ENCODE results near the gene MAN1A2. TPM values are rescaled to one million over a fixed set of nuclear protein-coding genes. Genes with fewer than 3 reads are reported as not detected.
"Not testable (repeated sequence)": the region's sequence is repeated elsewhere in the genome, so short reads cannot be mapped to it uniquely, and the experiment has no call there.

MAN1A2 gene
- total RNA-seq, 2 donors from 2014 or later: 43.8 to 63.6 TPM

GRCh38 chr1:117321680-117322609, 45.3 kb upstream of the MAN1A2 start:
- WGBS: 43% methylated on average over 5 of the region's 5 CpGs
- TF ChIP-seq, protein P1, sequence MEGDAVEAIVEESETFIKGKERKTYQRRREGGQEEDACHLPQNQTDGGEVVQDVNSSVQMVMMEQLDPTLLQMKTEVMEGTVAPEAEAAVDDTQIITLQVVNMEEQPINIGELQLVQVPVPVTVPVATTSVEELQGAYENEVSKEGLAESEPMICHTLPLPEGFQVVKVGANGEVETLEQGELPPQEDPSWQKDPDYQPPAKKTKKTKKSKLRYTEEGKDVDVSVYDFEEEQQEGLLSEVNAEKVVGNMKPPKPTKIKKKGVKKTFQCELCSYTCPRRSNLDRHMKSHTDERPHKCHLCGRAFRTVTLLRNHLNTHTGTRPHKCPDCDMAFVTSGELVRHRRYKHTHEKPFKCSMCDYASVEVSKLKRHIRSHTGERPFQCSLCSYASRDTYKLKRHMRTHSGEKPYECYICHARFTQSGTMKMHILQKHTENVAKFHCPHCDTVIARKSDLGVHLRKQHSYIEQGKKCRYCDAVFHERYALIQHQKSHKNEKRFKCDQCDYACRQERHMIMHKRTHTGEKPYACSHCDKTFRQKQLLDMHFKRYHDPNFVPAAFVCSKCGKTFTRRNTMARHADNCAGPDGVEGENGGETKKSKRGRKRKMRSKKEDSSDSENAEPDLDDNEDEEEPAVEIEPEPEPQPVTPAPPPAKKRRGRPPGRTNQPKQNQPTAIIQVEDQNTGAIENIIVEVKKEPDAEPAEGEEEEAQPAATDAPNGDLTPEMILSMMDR (IDR thresholded peaks at IDR 0.05): no peak
- TF ChIP-seq POLR2AphosphoS5 (IDR thresholded peaks at IDR 0.05): no peak
- TF ChIP-seq POLR2A (IDR thresholded peaks at IDR 0.05): no peak
- Histone ChIP-seq H3K36me3 (no peaks in the 10 kb centered on the region), H3K4me1 (replicated peaks) (no peaks in the 10 kb centered on the region), H3K4me3 (no peak overlapping the region), H3K27me3 (replicated peaks; ENCODE audit: insufficient read depth) (no peaks in the 10 kb centered on the region), H3K9me3 (no peaks in the 10 kb centered on the region), H3K27ac (no peak overlapping the region)
- no peak for DNase-seq (ENCODE audit: low spot score)
- intact Hi-C loops (cut with DNase I): no loop called here

DNA sequence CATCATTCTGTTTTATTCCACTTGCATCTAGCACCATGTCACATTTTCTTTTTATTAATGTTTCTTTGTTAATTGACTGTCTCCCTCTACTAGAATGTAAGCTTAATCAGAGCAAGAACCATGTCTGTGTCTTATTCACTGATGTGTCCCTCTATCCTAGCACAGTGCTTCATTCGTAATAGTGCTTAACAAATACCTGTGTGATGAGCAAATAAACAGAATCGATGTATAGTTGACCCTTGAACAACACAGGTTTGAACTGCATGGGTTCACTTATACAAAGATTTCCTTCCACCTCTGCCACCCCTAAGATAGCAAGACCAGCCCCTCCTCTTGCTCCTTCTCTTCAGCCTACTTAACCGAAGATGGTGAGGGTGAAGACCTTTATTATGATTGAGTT, 42.9 kb upstream of the MAN1A2 start:
- H3K27me3 ChIP-seq (replicated peaks; ENCODE audit: insufficient read depth): no peaks in the 10 kb centered on the region
- WGBS: 65% methylated on average over 3 of the region's 3 CpGs
- TF ChIP-seq, protein P1 (IDR thresholded peaks at IDR 0.05): no peak
- TF ChIP-seq POLR2AphosphoS5 (IDR thresholded peaks at IDR 0.05) (no peak), POLR2A (IDR thresholded peaks at IDR 0.05) (no peak)
- no peak overlapping the region for H3K27ac ChIP-seq
- DNase-seq (ENCODE audit: low spot score): no peak
- no peak overlapping the region for H3K4me3 ChIP-seq
- intact Hi-C loops (cut with DNase I): no loop called here
- H3K4me1 ChIP-seq (replicated peaks): no peaks in the 10 kb centered on the region
- no peaks in the 10 kb centered on the region for H3K9me3 ChIP-seq
- H3K36me3 ChIP-seq: no peaks in the 10 kb centered on the region

- not testable (repeated sequence) for H3K36me3 ChIP-seq
Measured at GRCh38 chr1:117326035-117326434, 41.2 kb upstream of the MAN1A2 start.

DNA sequence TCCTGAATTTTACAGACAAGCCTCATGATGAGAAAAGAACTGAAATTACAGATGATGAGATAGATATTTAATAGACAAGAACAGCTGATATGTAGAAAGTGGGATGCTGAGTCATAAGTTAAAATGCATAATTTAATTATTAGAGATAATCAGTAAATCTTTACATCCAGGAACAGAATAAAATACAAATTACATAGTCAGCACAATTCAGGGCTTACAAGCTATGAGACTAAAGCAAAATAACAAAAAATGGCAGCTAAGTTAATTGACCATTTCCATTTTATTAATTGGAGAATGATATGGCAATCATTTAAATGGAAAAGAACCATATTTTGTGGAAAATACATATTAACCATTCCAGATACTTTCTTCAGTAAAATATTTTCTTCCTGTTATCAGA, 40.2 kb upstream of the MAN1A2 start:
- H3K27ac ChIP-seq: no peak overlapping the region
- intact Hi-C loops (cut with DNase I): no loop called here
- no peaks in the 10 kb centered on the region for H3K27me3 ChIP-seq (replicated peaks; ENCODE audit: insufficient read depth)
- no peak overlapping the region for H3K4me3 ChIP-seq
- no peak for DNase-seq (ENCODE audit: low spot score)
- no peaks in the 10 kb centered on the region for H3K9me3 ChIP-seq
- no peaks in the 10 kb centered on the region for H3K4me1 ChIP-seq (replicated peaks)
- H3K36me3 ChIP-seq: no peaks in the 10 kb centered on the region
- no peak for TF ChIP-seq POLR2A (IDR thresholded peaks at IDR 0.05)
- TF ChIP-seq, protein P1 (IDR thresholded peaks at IDR 0.05): no peak
- TF ChIP-seq POLR2AphosphoS5 (IDR thresholded peaks at IDR 0.05): no peak

More at GRCh38 chr1:117326035-117326434, 41.2 kb upstream of the MAN1A2 start:
- H3K4me1 ChIP-seq (replicated peaks); H3K4me3 ChIP-seq; H3K27me3 ChIP-seq (replicated peaks; ENCODE audit: insufficient read depth); H3K27ac ChIP-seq; H3K9me3 ChIP-seq; intact Hi-C loops (cut with DNase I); DNase-seq (ENCODE audit: low spot score): not testable (repeated sequence)
- 90% methylated on average over 6 of the region's 6 CpGs for WGBS

DNA sequence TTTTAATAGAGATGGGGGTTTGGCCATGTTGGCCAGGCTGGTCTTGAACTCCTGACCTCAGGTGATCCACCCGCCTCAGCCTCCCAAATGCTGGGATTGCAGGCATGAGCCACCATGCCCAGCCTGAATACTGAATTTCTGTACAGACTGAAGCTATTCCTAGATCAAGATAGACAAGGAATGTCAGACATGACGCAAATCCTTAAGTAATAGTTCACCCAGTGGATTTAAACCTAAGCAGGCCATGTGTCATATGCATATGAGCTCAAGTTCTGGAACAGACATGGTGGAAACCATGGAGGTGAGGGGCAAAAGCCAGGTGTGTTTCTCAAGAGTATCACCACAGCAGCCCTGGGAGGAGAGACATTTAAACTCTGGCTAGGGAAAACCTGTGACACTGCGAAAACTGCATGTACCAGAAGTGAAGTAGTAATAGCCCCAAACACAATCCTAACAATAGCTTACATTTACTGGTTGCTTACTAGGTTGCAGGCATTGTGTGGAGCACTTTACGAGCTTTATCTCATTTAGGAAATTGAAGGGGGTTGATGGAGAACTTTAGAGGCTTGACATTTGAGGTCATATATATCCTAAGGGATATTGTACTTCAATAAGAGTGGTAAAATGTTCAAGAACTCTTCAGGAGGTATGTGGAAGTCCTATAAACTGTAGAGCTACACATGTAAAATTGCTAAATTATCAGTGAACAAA, 31.7 kb upstream of the MAN1A2 start:
- H3K4me3 ChIP-seq: no peak overlapping the region
- intact Hi-C loops (cut with DNase I): no loop called here
- no peaks in the 10 kb centered on the region for H3K4me1 ChIP-seq (replicated peaks)
- no peak for TF ChIP-seq POLR2A (IDR thresholded peaks at IDR 0.05)
- no peak for TF ChIP-seq POLR2AphosphoS5 (IDR thresholded peaks at IDR 0.05)
- TF ChIP-seq, protein P1 (IDR thresholded peaks at IDR 0.05): no peak
- DNase-seq (ENCODE audit: low spot score): no peak
- H3K27ac ChIP-seq: no peak overlapping the region
- WGBS: 95% methylated on average over 4 of the region's 4 CpGs
- no peaks in the 10 kb centered on the region for H3K9me3 ChIP-seq
- H3K27me3 ChIP-seq (replicated peaks; ENCODE audit: insufficient read depth): no peaks in the 10 kb centered on the region
- no peaks in the 10 kb centered on the region for H3K36me3 ChIP-seq

All from prostate gland (tissue), 2 donors.